IPS-NIHi11 (cell line): ENCODE data around the gene TMEM132A.

Source experiments
- DNase-seq: peaks from one replicate; pipeline ENCODE4 v3.0.0; 2012; ENCODE audit warnings: mixed read lengths, low spot score

Gene TMEM132A

GRCh38 chr11:60924110-60924905 lies at the start of gene TMEM132A:
Gene TMEM132A, plus strand, starts transcription at chr11:60924460. Its CDS starts 174 bp downstream, at chr11:60924634.
- peak; percentile 98 for DNase-seq

- DNase-seq: no peak
Measured at GRCh38 chr11:60875366-60876167, 48.7 kb upstream of the TMEM132A start.

GRCh38 chr11:60876168-60876485 lies 48.1 kb upstream of the TMEM132A start:
- no peak for DNase-seq

- no peak for DNase-seq
Measured at GRCh38 chr11:60878245-60879101, 45.8 kb upstream of the TMEM132A start.

- no peak for DNase-seq
Measured at GRCh38 chr11:60879104-60879503, 45.2 kb upstream of the TMEM132A start.

- DNase-seq: no peak
Measured at GRCh38 chr11:60879971-60880588, 44.2 kb upstream of the TMEM132A start.

- no peak for DNase-seq
Measured at GRCh38 chr11:60880643-60881282, 43.5 kb upstream of the TMEM132A start.

GRCh38 chr11:60887556-60887955 lies 36.7 kb upstream of the TMEM132A start:
- peak; percentile 57 for DNase-seq

- DNase-seq: no peak
Measured at GRCh38 chr11:60889869-60890311, 34.4 kb upstream of the TMEM132A start.

GRCh38 chr11:60890696-60891095 lies 33.6 kb upstream of the TMEM132A start:
- DNase-seq: no peak

GRCh38 chr11:60891103-60891741 lies 33.0 kb upstream of the TMEM132A start:
- no peak for DNase-seq

- DNase-seq: no peak
Measured at GRCh38 chr11:60895687-60896086, 28.6 kb upstream of the TMEM132A start.

GRCh38 chr11:60897496-60897895 lies 26.8 kb upstream of the TMEM132A start:
- DNase-seq: no peak

GRCh38 chr11:60899046-60899936 lies 25.0 kb upstream of the TMEM132A start:
- DNase-seq: peak; percentile 73

- DNase-seq: no peak
Measured at GRCh38 chr11:60899977-60900376, 24.3 kb upstream of the TMEM132A start.

- no peak for DNase-seq
Measured at GRCh38 chr11:60900673-60901404, 23.4 kb upstream of the TMEM132A start.

- DNase-seq: no peak
Measured at GRCh38 chr11:60902625-60903024, 21.6 kb upstream of the TMEM132A start.

GRCh38 chr11:60905047-60905446 lies 19.2 kb upstream of the TMEM132A start:
- no peak for DNase-seq

- DNase-seq: no peak
Measured at GRCh38 chr11:60905551-60906113, 18.6 kb upstream of the TMEM132A start.
